A673 (cell line): ENCODE measurements around the gene VAMP2. TPM values are rescaled to one million over a fixed set of nuclear protein-coding genes. Genes with fewer than 3 reads are reported as not detected.

Experiments
- BruUV-seq: library from RNA; stranded (reverse); fragments of 400-500 nt; replicated peaks from 2 replicates; lab custom pipeline; 2021; lab: Mats Ljungman, UMichigan
- CTCF ChIA-PET: fragments of 300-600 bp; sonication (Branson Sonifier 250); formaldehyde crosslinking; loops from one replicate; lab custom pipeline; 2022; ENCODE audit warnings: antibody characterized with exemption; lab: Charles Lee
- POLR2A ChIA-PET: fragments of 300-600 bp; sonication (Branson Sonifier 250); formaldehyde crosslinking; loops from one replicate; lab custom pipeline; 2022; ENCODE audit warnings: antibody characterized with exemption; ENCODE audit not compliant: low non-redundant PET; lab: Charles Lee
- DNase-seq: peaks from one replicate; pipeline ENCODE4 v3.0.0-alpha.2; 2015; ENCODE audit warnings: low spot score
- H3K27ac ChIP-seq: fragments of 200-600 bp; sonication (generic); 2 replicates; pipeline ENCODE4 v1.5.1; 2016; ENCODE audit warnings: mixed run types, low read depth, mild to moderate bottlenecking, mixed read lengths, antibody characterized with exemption, low read length; ENCODE audit not compliant: poor library complexity, severe bottlenecking
- H3K27me3 ChIP-seq: fragments of 200-600 bp; sonication (generic); replicated peaks from 2 replicates; pipeline ENCODE4 v1.6.1; 2017; ENCODE audit warnings: mixed run types, low read depth, mild to moderate bottlenecking, mixed read lengths, antibody characterized with exemption, low read length; ENCODE audit not compliant: insufficient read depth, poor library complexity
- H3K36me3 ChIP-seq: fragments of 200-600 bp; sonication (generic); 2 replicates; pipeline ENCODE4 v1.6.1; 2016; ENCODE audit warnings: mixed run types, mild to moderate bottlenecking, mixed read lengths, antibody characterized with exemption, low read length; ENCODE audit not compliant: insufficient read depth, poor library complexity, severe bottlenecking
- H3K4me1 ChIP-seq: fragments of 200-600 bp; sonication (generic); 2 replicates; pipeline ENCODE4 v1.6.1; 2017; ENCODE audit warnings: mixed run types, mild to moderate bottlenecking, mixed read lengths, antibody characterized with exemption, low read length; ENCODE audit not compliant: insufficient read depth, poor library complexity, severe bottlenecking
- H3K4me3 ChIP-seq: fragments of 200-600 bp; sonication (generic); 2 replicates; pipeline ENCODE4 v1.5.1; 2016; ENCODE audit warnings: low read depth, mixed run types, mild to moderate bottlenecking, mixed read lengths, low read length; ENCODE audit not compliant: poor library complexity, severe bottlenecking
- H3K9me3 ChIP-seq: fragments of 200-600 bp; sonication (generic); 2 replicates; pipeline ENCODE4 v1.6.1; 2016; ENCODE audit warnings: mixed run types, low read depth, mild to moderate bottlenecking, mixed read lengths, antibody characterized with exemption, low read length; ENCODE audit not compliant: poor library complexity, severe bottlenecking
- CTCF ChIP-seq: fragments of 300-800, 200-600 bp; sonication (generic); conservative IDR thresholded peaks from 2 replicates; pipeline ENCODE4 v1.5.1; 2017; ENCODE audit warnings: low read depth, mild to moderate bottlenecking, antibody characterized with exemption, low read length, moderate library complexity, mixed read lengths
- EZH2 ChIP-seq: fragments of 200-600 bp; sonication (generic); IDR thresholded peaks from 2 replicates; pipeline ENCODE4 v1.6.1; 2017; ENCODE audit warnings: borderline replicate concordance, low read depth, mild to moderate bottlenecking, mixed read lengths, antibody characterized with exemption, low read length; ENCODE audit not compliant: poor library complexity, severe bottlenecking
- intact Hi-C: fragments of 100-400 bp; cut with micrococcal nuclease; formaldehyde crosslinking; loops from one replicate; pipeline ENCODE4 v1.10.0; 2022; ENCODE audit not compliant: unreplicated experiment
- total RNA-seq: library from RNA; stranded (reverse); gene quantifications from 2 replicates; pipeline ENCODE4 v1.2.3, GENCODE V29; 2021

Gene VAMP2
- total RNA-seq, 1 experiment from 2014 or later = 41.3 TPM

- ChIA-PET CTCF (interaction anchor here (0.5 kb wide), 2 partner anchors 52 to 62 kb away, joined by 3 to 4 read pairs; no protein-coding TSS in a partner anchor), POLR2A (interaction anchor here (0.6 to 0.9 kb wide), 2 partner anchors 17 to 32 kb away, joined by 3 to 6 read pairs; no protein-coding TSS in a partner anchor)
- Histone ChIP-seq H3K9me3 (no peaks in the 10 kb centered on the region), H3K27me3 (no peaks in the 10 kb centered on the region), H3K27ac (peak overlapping the region; percentile 97), H3K36me3 (peaks cover 21% of the 10 kb centered on the region), H3K4me3 (peak overlapping the region; percentile 52), H3K4me1 (peaks cover 46% of the 10 kb centered on the region)
- peak; percentile 100 for DNase-seq
- no TSS peak for BruUV-seq
- intact Hi-C loops = loop anchor here (2.0 kb wide), 2 partner anchors 18 to 34 kb away; no protein-coding TSS in a partner anchor
- TF ChIP-seq CTCF (0 out of 2 replicates have a peak, but pooled peaks have one; percentile 34), EZH2 (no peak)
Observed at GRCh38 chr17:8156246-8156992, 6.3 kb downstream of the VAMP2 start.

- BruUV-seq = TSS peak; percentile 16
- intact Hi-C loops = loop anchor here (2.0 kb wide), 2 partner anchors 17 to 33 kb away; no protein-coding TSS in a partner anchor
- no peak for DNase-seq
- Histone ChIP-seq H3K4me1 (peaks cover 42% of the 10 kb centered on the region), H3K9me3 (no peaks in the 10 kb centered on the region), H3K36me3 (peaks cover 16% of the 10 kb centered on the region), H3K4me3 (peak overlapping the region; percentile 51), H3K27me3 (no peaks in the 10 kb centered on the region), H3K27ac (peak overlapping the region; percentile 97)
- POLR2A ChIA-PET = no interaction called here
- TF ChIP-seq CTCF (no peak), EZH2 (no peak)
- CTCF ChIA-PET = interaction anchor here (0.5 to 0.9 kb wide), 2 partner anchors 34 to 61 kb away, joined by 4 to 5 read pairs; no protein-coding TSS in a partner anchor
Observed at GRCh38 chr17:8155996-8156245, 6.8 kb downstream of the VAMP2 start.

DNA sequence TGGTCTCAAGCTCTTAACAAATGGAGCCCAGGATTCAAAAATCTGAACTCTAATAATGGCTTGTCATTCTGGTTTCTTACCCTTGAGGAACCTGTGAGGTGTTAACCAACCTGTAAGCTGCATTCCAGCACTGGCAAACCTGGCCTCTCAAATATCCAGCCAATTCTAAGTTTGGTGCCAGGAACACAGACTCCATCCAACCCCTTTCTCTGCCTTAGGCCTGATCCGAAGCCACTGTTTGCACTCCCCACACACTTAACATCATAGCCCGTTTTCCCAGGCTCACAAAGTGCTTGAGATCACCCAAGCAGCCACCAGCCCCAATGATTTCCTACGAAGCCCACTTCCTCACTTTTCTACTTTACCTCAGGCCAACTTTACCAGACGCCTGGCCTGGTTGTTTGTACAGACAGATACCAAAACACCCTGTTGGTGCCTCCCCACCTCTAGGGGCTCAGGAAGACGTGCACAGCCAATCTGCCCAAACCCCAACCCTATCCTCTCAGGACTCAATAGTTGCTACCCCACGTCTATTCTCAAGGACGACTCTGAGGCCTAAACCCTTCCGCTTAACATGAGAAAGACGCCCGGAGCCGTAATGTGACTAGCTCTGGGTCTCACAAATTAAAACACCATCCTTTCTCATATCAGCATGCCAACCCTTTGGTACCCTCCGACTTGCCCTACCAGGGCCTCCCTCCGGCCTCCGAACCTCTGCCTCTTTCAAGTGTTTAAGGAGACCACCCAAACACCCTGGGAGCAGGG, 7.3 kb downstream of the VAMP2 start:
- H3K4me3 ChIP-seq = peak overlapping the region; percentile 51
- CTCF ChIA-PET = interaction anchor here (0.5 to 0.9 kb wide), 2 partner anchors 33 to 61 kb away, joined by 4 to 5 read pairs; no protein-coding TSS in a partner anchor
- POLR2A ChIA-PET = no interaction called here
- no peak for DNase-seq
- H3K9me3 ChIP-seq = no peaks in the 10 kb centered on the region
- TF ChIP-seq EZH2 (no peak), CTCF (no peak)
- no peaks in the 10 kb centered on the region for H3K27me3 ChIP-seq
- BruUV-seq = no TSS peak
- H3K36me3 ChIP-seq = peaks cover 13% of the 10 kb centered on the region
- intact Hi-C loops = no loop called here
- peak overlapping the region; percentile 97 for H3K27ac ChIP-seq
- peaks cover 43% of the 10 kb centered on the region for H3K4me1 ChIP-seq
